K562 (cell line): ENCODE measurements around the gene NRP1. TPM values are rescaled to one million over a fixed set of nuclear protein-coding genes. Genes with fewer than 3 reads are reported as not detected.

Source experiments
- ATAC-seq: fragments of 200-7000 bp; cut with Tn5 transposase; 3 replicates; pipeline ENCODE4 v1.9.1; 2020; ENCODE audit warnings: moderate library complexity
- BruUV-seq: library from RNA; stranded (reverse); fragments of 400-500 nt; replicated peaks from 2 replicates; lab custom pipeline; 2021; lab: Mats Ljungman, UMichigan
- CTCF ChIA-PET: fragments of 300-600 bp; formaldehyde crosslinking; extraction: SDS; loops from one replicate; lab custom pipeline; 2021; ENCODE audit warnings: low intra/inter-chr PET ratio; lab: Yijun Ruan, JAX
- POLR2A ChIA-PET: fragments of 300-600, 350-650 bp; sonication (Branson Sonifier 250); formaldehyde crosslinking; extraction: SDS; loops from one replicate; lab custom pipeline; 2021; ENCODE audit warnings: antibody characterized with exemption, inconsistent platforms; lab: Yijun Ruan, JAX
- DNase-seq, 4 experiments: peaks; one replicate each; pipeline versions ENCODE4 v3.0.0 to v3.0.0-alpha.2; 2011 to 2018; ENCODE audit warnings: low spot score in 3 of 4, mixed read lengths in 3 of 4; ENCODE audit errors: extremely low read depth in 1 of 4
- FAIRE-seq: peaks from 2 replicates; lab custom pipeline; 2011; peaks lifted over from hg19 to GRCh38; lab: Jason Lieb, UNC
- H2AFZ ChIP-seq: 2 replicates; pipeline ENCODE4 v1.6.0; 2011; ENCODE audit warnings: low read depth, low read length, control low read depth, inconsistent platforms
- H3K27ac ChIP-seq: fragments of 200-600 bp; 3 replicates; pipeline ENCODE4 v1.8.0; 2011; ENCODE audit warnings: low read depth, mild to moderate bottlenecking, control low read depth, inconsistent platforms, low read length, moderate library complexity, mixed read lengths; ENCODE audit errors: extremely low read depth
- H3K27me3 ChIP-seq, 2 experiments: fragments of 300-600 bp in 1 of 2; 2 replicates in 1 of 2; 3 replicates in 1 of 2; pipeline versions ENCODE4 v1.6.0 to v1.8.0; 2011; ENCODE audit warnings: inconsistent platforms in 2 of 2, low read length in 2 of 2, mild to moderate bottlenecking in 1 of 2, mixed read lengths in 1 of 2, moderate library complexity in 1 of 2; ENCODE audit not compliant: control insufficient read depth in 2 of 2, insufficient read depth in 2 of 2
- H3K36me3 ChIP-seq: fragments of 300-600 bp; 3 replicates; pipeline ENCODE4 v1.8.0; 2011; ENCODE audit warnings: mild to moderate bottlenecking, low read length, inconsistent platforms; ENCODE audit not compliant: control insufficient read depth, insufficient read depth
- H3K4me1 ChIP-seq, 2 experiments: fragments of 200-600 bp in 1 of 2; replicated peaks in 1 of 2; 2 replicates in 1 of 2; 3 replicates in 1 of 2; pipeline versions ENCODE4 v1.5.1 to v1.8.0; 2011; ENCODE audit warnings: inconsistent platforms in 2 of 2, low read length in 2 of 2, mild to moderate bottlenecking in 1 of 2, mixed read lengths in 1 of 2, moderate library complexity in 1 of 2; ENCODE audit not compliant: control insufficient read depth in 2 of 2, insufficient read depth in 2 of 2
- H3K4me2 ChIP-seq: 2 replicates; pipeline ENCODE4 v1.6.1; 2011; ENCODE audit warnings: low read length, control low read depth, inconsistent platforms, mixed read lengths; ENCODE audit not compliant: insufficient read depth
- H3K4me3 ChIP-seq: fragments of 200-600 bp; sonication (generic), shearing (Covaris generic); 2 replicates; pipeline ENCODE4 v1.5.1; 2016; ENCODE audit warnings: control low read depth, inconsistent platforms
- H3K79me2 ChIP-seq: fragments of 200-600 bp; 3 replicates; pipeline ENCODE4 v1.8.0; 2011; ENCODE audit warnings: low read length, inconsistent platforms; ENCODE audit not compliant: control insufficient read depth, insufficient read depth
- H3K9ac ChIP-seq, 2 experiments: 2 replicates each; pipeline versions ENCODE4 v1.6.0 to v1.6.1; 2011; ENCODE audit warnings: low read depth in 2 of 2, low read length in 2 of 2, control low read depth in 1 of 2, inconsistent platforms in 1 of 2, mild to moderate bottlenecking in 1 of 2, mixed read lengths in 1 of 2; ENCODE audit not compliant: insufficient read depth in 1 of 2
- H3K9me1 ChIP-seq: one replicate; pipeline ENCODE4 v1.6.0; 2011; ENCODE audit warnings: inconsistent platforms, mild to moderate bottlenecking, low read length, moderate library complexity; ENCODE audit not compliant: control insufficient read depth, insufficient read depth
- H3K9me3 ChIP-seq: replicated peaks from 2 replicates; pipeline ENCODE4 v1.5.1; 2011; ENCODE audit warnings: low read depth, low read length, inconsistent platforms; ENCODE audit not compliant: control insufficient read depth, insufficient read depth
- H4K20me1 ChIP-seq: replicated peaks from 2 replicates; pipeline ENCODE4 v1.6.1; 2011; ENCODE audit warnings: low read length, inconsistent platforms, mixed read lengths; ENCODE audit not compliant: control insufficient read depth, insufficient read depth
- GABPA ChIP-seq: fragments of 200-800 bp; sonication (Bioruptor generic); conservative IDR thresholded peaks from 2 replicates; pipeline ENCODE4 v1.6.1; 2016; ENCODE audit warnings: low read depth, missing genetic modification characterization, missing compliant biosample characterization
- GABPB1 ChIP-seq: sonication (generic); formaldehyde crosslinking; IDR thresholded peaks from 2 replicates; pipeline ENCODE4 v1.8.0; 2022; ENCODE audit warnings: mild to moderate bottlenecking, missing genetic modification reagents
- GABPB2 ChIP-seq: fragments of 250-450 bp; sonication (Bioruptor Pico); conservative IDR thresholded peaks from 2 replicates; pipeline ENCODE4 v1.5.1; 2021; ENCODE audit warnings: mild to moderate bottlenecking
- HDAC2 ChIP-seq: fragments of 450-650 bp; IDR thresholded peaks from 2 replicates; pipeline ENCODE4 v1.6.1; 2016; ENCODE audit warnings: mild to moderate bottlenecking
- MED1 ChIP-seq: sonication (generic); formaldehyde crosslinking; IDR thresholded peaks from 2 replicates; pipeline ENCODE4 v1.8.1; 2023; ENCODE audit warnings: missing genetic modification reagents, borderline replicate concordance
- MEIS2 ChIP-seq: fragments of 450-650 bp; IDR thresholded peaks from 2 replicates; pipeline ENCODE4 v1.6.1; 2014; ENCODE audit warnings: mild to moderate bottlenecking; ENCODE audit not compliant: partially characterized antibody
- PBX2 ChIP-seq, 2 experiments: IDR thresholded peaks in 1 of 2; conservative IDR thresholded peaks in 1 of 2; 2 replicates each; pipeline ENCODE4 v1.6.1; 2016; ENCODE audit warnings: low read depth in 2 of 2, mild to moderate bottlenecking in 1 of 2, missing compliant biosample characterization in 1 of 2, missing genetic modification characterization in 1 of 2, moderate library complexity in 1 of 2
- SRSF3 ChIP-seq: fragments of 200-400 bp; formaldehyde crosslinking; IDR thresholded peaks from 2 replicates; pipeline ENCODE4 v1.6.1; 2016; ENCODE audit warnings: mild to moderate bottlenecking, low read length, moderate library complexity; ENCODE audit not compliant: insufficient read depth
- ZC3H4 ChIP-seq: sonication (generic); formaldehyde crosslinking; IDR thresholded peaks from 2 replicates; pipeline ENCODE4 v1.9.0; 2021; ENCODE audit warnings: missing genetic modification reagents, borderline replicate concordance
- ZHX1 ChIP-seq: fragments of 150-350 bp; conservative IDR thresholded peaks from 2 replicates; pipeline ENCODE4 v1.6.1; 2014; ENCODE audit warnings: low read length
- ZNF75A ChIP-seq: fragments of 450-650 bp; formaldehyde crosslinking; IDR thresholded peaks from 2 replicates; pipeline ENCODE4 v1.4.0; 2020; ENCODE audit warnings: mild to moderate bottlenecking
- WGBS: fragments of 100-300 bp; shearing (Covaris generic); methylation state at CpG from one replicate; pipeline ENCODE4 v1.1.6; 2016; ENCODE audit warnings: low coverage, mixed read lengths; ENCODE audit not compliant: insufficient coverage; ENCODE audit errors: missing lambda C conversion rate; 5-methylcytosine and 5-hydroxymethylcytosine counted together
- in situ Hi-C: fragments of 300-500 bp; cut with MboI; formaldehyde crosslinking; loops from 4 replicates; pipeline ENCODE4 v1.15.0; 2018; ENCODE audit warnings: inconsistent platforms, mixed read lengths
- intact Hi-C: fragments of 100-400 bp; cut with micrococcal nuclease; formaldehyde crosslinking; loops from 2 replicates; pipeline ENCODE4 v1.14.2; 2022
- polyA plus RNA-seq, 8 experiments: library from polyadenylated mRNA; depleted of rRNA in 4 of 8; stranded (reverse) in 5 of 8; unstranded in 3 of 8; fragments of >200 nt; fragmentation: Nextera tagmentation in 2 of 8; fragmentation: Illumina TruSeq in 1 of 8; extraction: Ambion mirVana in 2 of 8; extraction: Trizol in 1 of 8; gene quantifications; 2 replicates each; pipeline versions ENCODE4 v1.2.1 to v1.2.3, GENCODE V29; 2011 to 2014; ENCODE audit warnings: inconsistent platforms in 1 of 8, missing spikeins in 1 of 8
- total RNA-seq, 7 experiments: library from RNA; depleted of rRNA in 6 of 7; stranded (reverse); fragments of >200 nt in 6 of 7; fragmentation: Illumina TruSeq in 2 of 7; extraction: Trizol in 2 of 7; gene quantifications; 2 replicates each; pipeline versions ENCODE4 v1.2.1 to v1.2.3, GENCODE V29; 2011 to 2021; ENCODE audit warnings: low replicate concordance in 1 of 7

Gene NRP1
- total and polyA plus RNA-seq, 9 of the 15 experiments (the other 6 are each of a cell fraction or from before 2014, with no cell fraction given) = 0.01 to 0.38 (median 0.04) TPM; not detected in 5

GRCh38 chr10:33252324-33252723 lies 82.1 kb downstream of the NRP1 start:
- intact Hi-C loops (no loop called here), in situ Hi-C loops (no loop called here)
- ATAC-seq (no peak), DNase-seq (no peak), FAIRE-seq (no peak)
- no peak overlapping the region for H3K9ac ChIP-seq
- no peaks in the 10 kb centered on the region for H3K79me2 ChIP-seq
- no peaks in the 10 kb centered on the region for H3K9me1 ChIP-seq
- no TSS peak for BruUV-seq
- no peak overlapping the region for H3K4me2 ChIP-seq
- peaks cover 0 to 5% of the 10 kb centered on the region in 2 experiments; a peak in 2 of 5 replicates for H3K27me3 ChIP-seq
- WGBS = 3% methylated on average over 10 of the region's 12 CpGs
- TF ChIP-seq MEIS2 = no peak
- TF ChIP-seq HDAC2 = no peak
- no peak for TF ChIP-seq GABPB2
- TF ChIP-seq ZNF75A (CRISPR knock-in tag) = no peak
- TF ChIP-seq GABPB1 (CRISPR knock-in tag) = no peak
- no peak for TF ChIP-seq MED1 (CRISPR knock-in tag)
- no peak for TF ChIP-seq ZC3H4 (CRISPR knock-in tag)
- TF ChIP-seq ZHX1 = no peak
- TF ChIP-seq PBX2 (CRISPR knock-in tag; IDR thresholded peaks at IDR 0.05; ENCODE audit: low read depth) = no peak
- TF ChIP-seq PBX2 (tag; conservative IDR thresholded peaks at IDR 0.05; ENCODE audit: low read depth) = no peak
- no peak for TF ChIP-seq GABPA
- no peak for TF ChIP-seq SRSF3
- POLR2A ChIA-PET = no interaction called here
- no peaks in the 10 kb centered on the region for H3K36me3 ChIP-seq
- no peak overlapping the region for H3K4me3 ChIP-seq
- no peak overlapping the region for H2AFZ ChIP-seq
- no peaks in the 10 kb centered on the region for H3K4me1 ChIP-seq
- H3K27ac ChIP-seq = no peak overlapping the region
- H4K20me1 ChIP-seq = no peaks in the 10 kb centered on the region
- CTCF ChIA-PET = no interaction called here
- no peaks in the 10 kb centered on the region for H3K9me3 ChIP-seq
